Liver (tissue), 9 donors: Measurements from ENCODE around the gene BIRC5. TPM values are rescaled to one million over a fixed set of nuclear protein-coding genes. Genes with fewer than 3 reads are reported as not detected.
A peak's percentile ranks its signal among the peaks of the same experiment; 100 is the strongest.

Source experiments
- DNase-seq: peaks from one replicate; pipeline ENCODE4 v3.0.0-alpha.2; 2017; ENCODE audit warnings: low spot score
- H3K27ac ChIP-seq, 2 donors: one replicate each; pipeline ENCODE4 v1.7.0; 2013; ENCODE audit warnings: inconsistent platforms in 2 of 2, low read length in 2 of 2, control low read depth in 1 of 2, low read depth in 1 of 2, mild to moderate bottlenecking in 1 of 2
- H3K27me3 ChIP-seq, 4 donors: one replicate each; pipeline versions ENCODE4 v1.6.1 to v1.7.0; 2013; ENCODE audit warnings: low read length in 3 of 4, inconsistent platforms in 1 of 4, mild to moderate bottlenecking in 1 of 4, moderate library complexity in 1 of 4; ENCODE audit not compliant: control insufficient read depth in 4 of 4, insufficient read depth in 4 of 4
- H3K36me3 ChIP-seq, 4 donors: one replicate each; pipeline versions ENCODE4 v1.6.1 to v1.7.0; 2013; ENCODE audit warnings: low read length in 3 of 4, mild to moderate bottlenecking in 3 of 4, low read depth in 1 of 4, moderate library complexity in 1 of 4; ENCODE audit not compliant: control insufficient read depth in 4 of 4, insufficient read depth in 3 of 4
- H3K4me1 ChIP-seq, 4 donors: one replicate each; pipeline versions ENCODE4 v1.6.1 to v1.7.0; 2013; ENCODE audit warnings: low read length in 3 of 4, mild to moderate bottlenecking in 3 of 4, moderate library complexity in 1 of 4; ENCODE audit not compliant: control insufficient read depth in 4 of 4, insufficient read depth in 4 of 4
- H3K4me3 ChIP-seq, 3 donors: one replicate each; pipeline versions ENCODE4 v1.6.1 to v1.7.0; 2013; ENCODE audit warnings: low read length in 3 of 3, control low read depth in 1 of 3, low read depth in 1 of 3, mild to moderate bottlenecking in 1 of 3
- H3K9ac ChIP-seq, 2 donors: one replicate each; pipeline ENCODE4 v1.7.0; 2013; ENCODE audit warnings: low read length in 2 of 2, mild to moderate bottlenecking in 2 of 2, moderate library complexity in 2 of 2, control low read depth in 1 of 2, low read depth in 1 of 2
- H3K9me3 ChIP-seq, 4 donors: one replicate each; pipeline versions ENCODE4 v1.6.1 to v1.7.0; 2013; ENCODE audit warnings: low read length in 3 of 4; ENCODE audit not compliant: control insufficient read depth in 4 of 4
- FOXA1 ChIP-seq: IDR thresholded peaks from 2 replicates; pipeline ENCODE4 v1.6.1; 2016; ENCODE audit warnings: antibody characterized with exemption
- GABPA ChIP-seq, 2 donors: IDR thresholded peaks in 1 of 2; conservative IDR thresholded peaks in 1 of 2; 2 replicates each; pipeline ENCODE4 v1.6.1; 2016; ENCODE audit warnings: antibody characterized with exemption in 2 of 2, mild to moderate bottlenecking in 1 of 2, moderate library complexity in 1 of 2
- NR2F2 ChIP-seq: IDR thresholded peaks from 2 replicates; pipeline ENCODE4 v1.6.1; 2016; ENCODE audit warnings: antibody characterized with exemption
- RAD21 ChIP-seq, 2 donors: IDR thresholded peaks; 2 replicates each; pipeline ENCODE4 v1.6.1; 2016; ENCODE audit warnings: antibody characterized with exemption in 2 of 2, mild to moderate bottlenecking in 2 of 2
- RXRA ChIP-seq, 2 donors: IDR thresholded peaks; 2 replicates each; pipeline ENCODE4 v1.6.1; 2017 to 2018; ENCODE audit warnings: antibody characterized with exemption in 2 of 2, mild to moderate bottlenecking in 1 of 2
- SP1 ChIP-seq: IDR thresholded peaks from 2 replicates; pipeline ENCODE4 v1.6.1; 2018; ENCODE audit warnings: antibody characterized with exemption, mild to moderate bottlenecking
- TAF1 ChIP-seq: conservative IDR thresholded peaks from 2 replicates; pipeline ENCODE4 v1.6.1; 2016; ENCODE audit warnings: antibody characterized with exemption, mild to moderate bottlenecking
- YY1 ChIP-seq: IDR thresholded peaks from 2 replicates; pipeline ENCODE4 v1.6.1; 2016; ENCODE audit warnings: antibody characterized with exemption, mild to moderate bottlenecking
- WGBS: extraction: QIAGEN DNeasy Blood & Tissue Kit; methylation state at CpG from one replicate; pipeline ENCODE4 v1.1.7; 2013; 5-methylcytosine and 5-hydroxymethylcytosine counted together
- polyA plus RNA-seq, 2 donors: library from polyadenylated mRNA; stranded (reverse) in 1 of 2; unstranded in 1 of 2; fragments of 200-250 nt in 1 of 2; fragments of >200 nt in 1 of 2; fragmentation: Nextera tagmentation in 1 of 2; extraction: Ambion mirVana in 1 of 2; gene quantifications; one replicate each; pipeline versions ENCODE4 v1.2.1 to v1.2.3, GENCODE V29; 2013 to 2015
- total RNA-seq, 2 donors: library from RNA; depleted of rRNA; stranded (reverse); fragments of >200 nt; gene quantifications; one replicate each; pipeline ENCODE4 v1.2.3, GENCODE V29; 2014
- TF ChIP-seq, protein P1 (sequence below): IDR thresholded peaks from 2 replicates; pipeline ENCODE4 v1.6.1; 2016; ENCODE audit warnings: antibody characterized with exemption
- TF ChIP-seq, protein P2 (sequence below): IDR thresholded peaks from 2 replicates; pipeline ENCODE4 v1.6.1; 2016; ENCODE audit warnings: antibody characterized with exemption
- TF ChIP-seq, protein P3 (sequence below): fragments of 150-350 bp; IDR thresholded peaks from 2 replicates; pipeline ENCODE4 v1.5.1; 2017; ENCODE audit warnings: improper control_type of control experiment, low read depth, low read length; ENCODE audit not compliant: missing input control
- TF ChIP-seq, protein P4 (sequence below): IDR thresholded peaks from 2 replicates; pipeline ENCODE4 v1.6.1; 2016; ENCODE audit warnings: antibody characterized with exemption
- donor health status: healthy.
- donor health status: healthy.
- donor health status: healthy.
- donor health status: healthy.
- donor health status: healthy.

BIRC5 gene
- total and polyA plus RNA-seq, 4 donors = 0.42 to 73.2 (median 3.1) TPM

DNA sequence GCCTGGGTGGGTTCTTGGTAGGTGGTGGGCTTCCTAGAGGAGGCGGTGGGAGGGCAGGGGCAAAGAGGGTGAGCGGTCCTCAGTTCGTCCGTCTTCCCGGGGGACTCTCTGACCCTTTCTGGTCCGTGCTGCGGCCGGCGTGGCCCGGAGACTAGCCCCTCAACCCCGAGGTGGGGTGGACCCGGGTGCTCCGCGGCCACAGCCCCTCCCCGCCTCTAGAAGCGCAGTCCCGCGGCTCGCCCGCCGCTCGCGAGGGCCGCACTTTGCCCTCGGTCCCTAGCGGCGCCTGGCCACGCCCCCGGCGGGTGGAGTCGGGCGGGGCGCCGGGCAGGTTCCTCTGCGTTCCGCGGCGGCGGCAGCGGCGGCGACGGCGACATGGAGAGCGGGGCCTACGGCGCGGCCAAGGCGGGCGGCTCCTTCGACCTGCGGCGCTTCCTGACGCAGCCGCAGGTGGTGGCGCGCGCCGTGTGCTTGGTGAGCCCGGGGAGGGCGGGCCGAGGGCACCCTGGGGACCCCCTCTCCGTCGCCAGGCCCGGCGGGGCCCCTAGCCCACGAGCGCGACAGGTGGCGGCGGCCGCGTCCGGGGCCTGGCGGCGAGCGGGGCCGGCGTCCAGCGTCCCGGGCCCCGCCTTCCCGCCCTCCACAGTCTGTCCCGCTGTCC is 45.7 kb upstream of the BIRC5 start, which contains the start of gene SYNGR2:
Gene SYNGR2 (plus strand): TSS at position 340 of the 661 bp plus-strand sequence. CDS start 36 bp downstream, at position 376.
- H3K4me3 ChIP-seq = peak within 1 kb of the TSS; percentile 69 to 87 (median 74)
- H3K27me3 ChIP-seq = no peaks in the 10 kb centered on the region
- TF ChIP-seq GABPA (IDR thresholded peaks at IDR 0.05 in 1 of 2, conservative IDR thresholded peaks at IDR 0.05 in 1 of 2) (no peak), SP1 (peak; percentile 24), RAD21 (IDR thresholded peaks at IDR 0.05) (peak in 1 of 2 donors; percentile 6)
- peak; percentile 89 for DNase-seq
- peak within 1 kb of the TSS in 1 of 2 donors; percentile 28 for H3K9ac ChIP-seq
- H3K36me3 ChIP-seq = peaks cover 0 to 20% (median 4%) of the 10 kb centered on the region in 4 donors
- peak within 1 kb of the TSS; percentile 39 to 73 for H3K27ac ChIP-seq
- peaks cover 7 to 26% (median 18%) of the 10 kb centered on the region in 4 donors for H3K4me1 ChIP-seq
- no peaks in the 10 kb centered on the region for H3K9me3 ChIP-seq
- under 1% methylated on average over 84 of the region's 84 CpGs for WGBS

DNA sequence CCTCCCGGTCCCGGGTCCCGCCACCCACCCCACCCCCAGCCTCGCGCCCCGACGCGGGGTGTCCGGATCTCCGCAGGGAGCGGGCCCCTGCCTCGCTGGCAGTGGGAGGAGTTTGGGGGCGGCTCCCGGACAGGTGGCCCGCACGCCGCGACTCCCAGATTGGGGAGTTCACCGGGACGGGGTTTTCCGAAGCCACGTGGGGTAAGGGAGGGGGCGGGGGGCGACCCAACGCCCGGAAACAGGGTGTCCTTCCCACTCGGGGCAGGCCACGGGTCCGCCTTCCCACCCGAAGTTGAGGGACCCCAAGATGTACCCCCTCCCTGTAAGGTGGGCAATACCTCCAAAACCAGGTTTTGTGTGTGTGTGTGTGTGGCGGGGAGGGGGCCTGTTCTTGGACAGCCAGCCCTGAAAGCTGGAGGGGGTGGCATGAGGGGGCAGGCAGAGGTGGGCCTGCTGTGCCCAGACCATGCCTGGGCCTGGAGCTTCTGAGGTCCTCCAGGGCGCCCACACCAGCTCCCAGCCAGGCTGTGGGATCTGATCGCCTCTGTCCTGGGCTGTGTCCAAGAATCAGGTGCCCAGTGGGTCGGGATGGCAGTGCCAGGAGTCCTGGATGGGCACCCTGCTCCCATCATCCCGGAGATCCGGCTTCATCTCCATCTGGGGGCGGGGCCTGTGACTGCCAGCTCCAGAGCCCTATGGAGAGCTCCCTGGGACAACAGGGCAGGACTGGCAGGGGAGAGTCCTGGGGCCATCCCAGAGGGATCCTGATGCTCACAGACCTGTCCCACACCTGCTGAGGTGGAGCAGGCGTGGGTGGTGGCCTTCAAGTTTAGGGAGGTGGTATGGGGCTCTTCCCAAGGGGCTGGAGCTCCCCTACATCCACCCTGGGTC is 44.9 kb upstream of the BIRC5 start:
- Histone ChIP-seq H3K36me3 (peaks cover 0 to 21% (median 4%) of the 10 kb centered on the region in 4 donors), H3K27ac (peak overlapping the region; percentile 39 to 73), H3K9me3 (no peaks in the 10 kb centered on the region), H3K9ac (peak overlapping the region in 1 of 2 donors; percentile 28), H3K4me1 (peaks cover 11 to 29% (median 20%) of the 10 kb centered on the region in 4 donors), H3K4me3 (peak overlapping the region; percentile 41 to 87 (median 74)), H3K27me3 (no peaks in the 10 kb centered on the region)
- no peak for DNase-seq
- WGBS = 7% methylated on average over 38 of the region's 38 CpGs
- TF ChIP-seq, protein P1, sequence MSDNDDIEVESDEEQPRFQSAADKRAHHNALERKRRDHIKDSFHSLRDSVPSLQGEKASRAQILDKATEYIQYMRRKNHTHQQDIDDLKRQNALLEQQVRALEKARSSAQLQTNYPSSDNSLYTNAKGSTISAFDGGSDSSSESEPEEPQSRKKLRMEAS = no peak
- no peak for TF ChIP-seq RXRA (IDR thresholded peaks at IDR 0.05)
- no peak for TF ChIP-seq SP1
- TF ChIP-seq TAF1 = no peak
- TF ChIP-seq YY1 = no peak
- TF ChIP-seq, protein P2, sequence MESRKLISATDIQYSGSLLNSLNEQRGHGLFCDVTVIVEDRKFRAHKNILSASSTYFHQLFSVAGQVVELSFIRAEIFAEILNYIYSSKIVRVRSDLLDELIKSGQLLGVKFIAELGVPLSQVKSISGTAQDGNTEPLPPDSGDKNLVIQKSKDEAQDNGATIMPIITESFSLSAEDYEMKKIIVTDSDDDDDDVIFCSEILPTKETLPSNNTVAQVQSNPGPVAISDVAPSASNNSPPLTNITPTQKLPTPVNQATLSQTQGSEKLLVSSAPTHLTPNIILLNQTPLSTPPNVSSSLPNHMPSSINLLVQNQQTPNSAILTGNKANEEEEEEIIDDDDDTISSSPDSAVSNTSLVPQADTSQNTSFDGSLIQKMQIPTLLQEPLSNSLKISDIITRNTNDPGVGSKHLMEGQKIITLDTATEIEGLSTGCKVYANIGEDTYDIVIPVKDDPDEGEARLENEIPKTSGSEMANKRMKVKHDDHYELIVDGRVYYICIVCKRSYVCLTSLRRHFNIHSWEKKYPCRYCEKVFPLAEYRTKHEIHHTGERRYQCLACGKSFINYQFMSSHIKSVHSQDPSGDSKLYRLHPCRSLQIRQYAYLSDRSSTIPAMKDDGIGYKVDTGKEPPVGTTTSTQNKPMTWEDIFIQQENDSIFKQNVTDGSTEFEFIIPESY = no peak
- TF ChIP-seq GABPA (IDR thresholded peaks at IDR 0.05 in 1 of 2, conservative IDR thresholded peaks at IDR 0.05 in 1 of 2) = no peak
- no peak for TF ChIP-seq RAD21 (IDR thresholded peaks at IDR 0.05)
- TF ChIP-seq NR2F2 = no peak

DNA sequence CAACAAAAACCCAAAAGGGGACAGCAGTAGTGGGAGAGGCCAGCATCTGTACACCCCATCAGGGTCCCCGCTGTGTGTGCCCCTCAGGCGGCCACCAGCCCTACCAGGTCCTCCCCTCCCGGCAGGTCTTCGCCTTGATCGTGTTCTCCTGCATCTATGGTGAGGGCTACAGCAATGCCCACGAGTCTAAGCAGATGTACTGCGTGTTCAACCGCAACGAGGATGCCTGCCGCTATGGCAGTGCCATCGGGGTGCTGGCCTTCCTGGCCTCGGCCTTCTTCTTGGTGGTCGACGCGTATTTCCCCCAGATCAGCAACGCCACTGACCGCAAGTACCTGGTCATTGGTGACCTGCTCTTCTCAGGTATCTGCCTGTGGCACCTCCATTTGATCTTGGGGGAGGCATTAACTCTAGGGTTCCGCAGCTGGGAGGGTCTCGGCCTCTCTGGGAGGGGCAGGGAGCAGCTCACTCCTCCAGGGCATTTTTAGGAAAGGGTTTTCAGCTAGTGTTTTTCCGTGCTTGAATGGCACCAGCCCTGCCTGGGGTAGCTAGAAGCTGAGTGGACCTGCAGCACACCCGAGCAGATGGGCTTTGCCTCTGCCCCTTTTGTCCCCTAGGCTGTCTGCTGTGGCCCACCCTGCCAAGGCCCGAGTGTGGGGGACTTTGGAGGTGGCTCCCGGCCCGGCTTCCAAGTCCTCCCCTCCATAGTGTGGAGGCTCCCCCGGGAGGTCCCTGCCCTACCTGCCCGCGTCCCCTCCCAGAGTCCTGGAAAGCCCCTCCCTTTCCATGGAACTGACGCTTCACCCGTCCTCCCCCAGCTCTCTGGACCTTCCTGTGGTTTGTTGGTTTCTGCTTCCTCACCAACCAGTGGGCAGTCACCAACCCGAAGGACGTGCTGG is 43.1 kb upstream of the BIRC5 start:
- H3K4me3 ChIP-seq = no peak overlapping the region
- TF ChIP-seq SP1 (no peak), FOXA1 (no peak), YY1 (no peak), NR2F2 (no peak)
- TF ChIP-seq, protein P2 = no peak
- TF ChIP-seq, protein P3, sequence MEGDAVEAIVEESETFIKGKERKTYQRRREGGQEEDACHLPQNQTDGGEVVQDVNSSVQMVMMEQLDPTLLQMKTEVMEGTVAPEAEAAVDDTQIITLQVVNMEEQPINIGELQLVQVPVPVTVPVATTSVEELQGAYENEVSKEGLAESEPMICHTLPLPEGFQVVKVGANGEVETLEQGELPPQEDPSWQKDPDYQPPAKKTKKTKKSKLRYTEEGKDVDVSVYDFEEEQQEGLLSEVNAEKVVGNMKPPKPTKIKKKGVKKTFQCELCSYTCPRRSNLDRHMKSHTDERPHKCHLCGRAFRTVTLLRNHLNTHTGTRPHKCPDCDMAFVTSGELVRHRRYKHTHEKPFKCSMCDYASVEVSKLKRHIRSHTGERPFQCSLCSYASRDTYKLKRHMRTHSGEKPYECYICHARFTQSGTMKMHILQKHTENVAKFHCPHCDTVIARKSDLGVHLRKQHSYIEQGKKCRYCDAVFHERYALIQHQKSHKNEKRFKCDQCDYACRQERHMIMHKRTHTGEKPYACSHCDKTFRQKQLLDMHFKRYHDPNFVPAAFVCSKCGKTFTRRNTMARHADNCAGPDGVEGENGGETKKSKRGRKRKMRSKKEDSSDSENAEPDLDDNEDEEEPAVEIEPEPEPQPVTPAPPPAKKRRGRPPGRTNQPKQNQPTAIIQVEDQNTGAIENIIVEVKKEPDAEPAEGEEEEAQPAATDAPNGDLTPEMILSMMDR = no peak
- TF ChIP-seq, protein P4, sequence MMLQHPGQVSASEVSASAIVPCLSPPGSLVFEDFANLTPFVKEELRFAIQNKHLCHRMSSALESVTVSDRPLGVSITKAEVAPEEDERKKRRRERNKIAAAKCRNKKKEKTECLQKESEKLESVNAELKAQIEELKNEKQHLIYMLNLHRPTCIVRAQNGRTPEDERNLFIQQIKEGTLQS = no peak

More for the DNA sequence above, 43.1 kb upstream of the BIRC5 start:
- H3K27me3 ChIP-seq = no peaks in the 10 kb centered on the region
- H3K27ac ChIP-seq = no peak overlapping the region
- no peak for DNase-seq
- H3K36me3 ChIP-seq = peaks cover 0 to 21% (median 4%) of the 10 kb centered on the region in 4 donors
- H3K4me1 ChIP-seq = peaks cover 20 to 46% (median 34%) of the 10 kb centered on the region in 4 donors
- no peak overlapping the region for H3K9ac ChIP-seq
- 89% methylated on average over 31 of the region's 31 CpGs for WGBS
- no peaks in the 10 kb centered on the region for H3K9me3 ChIP-seq
